GM20000 (cell line): Measurements from ENCODE around the gene CACNA1D.

Experiments used
- DNase-seq: peaks from one replicate; pipeline ENCODE4 v3.0.0; 2012; ENCODE audit warnings: low spot score
- CTCF ChIP-seq: IDR thresholded peaks from 2 replicates; pipeline ENCODE4 v1.5.1; 2012; ENCODE audit warnings: mild to moderate bottlenecking, control low read depth; ENCODE audit errors: extremely low read depth, missing control alignments

CACNA1D gene

DNA sequence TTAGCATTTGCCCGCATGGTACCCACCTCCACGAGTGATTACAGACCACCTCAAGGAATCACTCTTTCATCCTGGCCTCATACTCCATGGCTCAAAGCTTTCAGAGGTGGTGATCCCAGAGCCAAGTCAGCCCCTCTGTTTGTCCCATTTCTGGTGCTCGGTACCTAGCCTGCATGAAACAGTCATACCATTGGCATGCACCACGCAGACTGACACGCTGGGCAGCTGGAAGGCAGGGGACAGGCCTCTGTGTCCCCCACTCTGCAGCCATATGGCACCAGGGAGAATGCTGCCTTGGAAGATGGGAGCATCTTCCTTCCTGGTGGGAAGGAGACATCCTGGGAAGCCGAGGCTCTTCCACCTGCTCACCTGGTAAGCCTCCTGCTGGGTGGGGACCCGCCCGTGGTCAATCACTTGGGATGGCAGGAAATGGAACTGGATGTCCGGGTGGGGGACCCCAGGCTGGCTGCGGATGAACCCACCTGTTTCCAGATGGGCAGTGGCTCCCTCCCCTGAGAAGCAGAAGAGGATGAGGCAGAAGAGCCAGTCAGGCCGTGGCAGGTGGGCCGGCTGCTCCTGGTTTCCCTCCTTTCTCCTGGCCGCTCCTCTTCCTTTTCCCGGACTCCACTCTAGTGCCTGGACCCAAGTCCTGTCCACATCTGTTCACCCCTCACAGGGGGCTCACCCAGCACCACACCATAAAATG is 324.9 kb downstream of the CACNA1D start:
- no peak for DNase-seq

DNA sequence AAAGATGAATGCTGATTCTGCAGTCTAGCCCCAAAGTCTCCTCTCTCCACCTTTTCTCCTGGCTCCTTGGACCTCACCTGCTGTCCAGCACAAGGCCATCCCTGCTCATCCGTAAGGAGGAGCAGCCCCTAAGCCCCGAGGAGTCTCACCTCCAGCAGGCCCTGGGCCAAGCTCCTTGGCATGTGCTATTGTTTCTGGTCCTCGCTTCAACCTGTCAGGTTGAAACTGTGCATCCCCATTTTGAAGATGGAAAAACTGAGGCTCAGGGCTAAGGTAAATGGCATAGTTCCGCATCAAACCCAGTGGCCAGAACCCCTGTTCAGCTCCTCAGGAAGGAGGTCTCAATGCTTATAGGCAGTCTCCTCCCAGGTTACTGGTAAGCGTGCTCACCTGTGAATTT is 325.7 kb downstream of the CACNA1D start:
- DNase-seq = no peak
- TF ChIP-seq CTCF = no peak

More for the DNA sequence above, 324.9 kb downstream of the CACNA1D start:
- no peak for TF ChIP-seq CTCF

DNA sequence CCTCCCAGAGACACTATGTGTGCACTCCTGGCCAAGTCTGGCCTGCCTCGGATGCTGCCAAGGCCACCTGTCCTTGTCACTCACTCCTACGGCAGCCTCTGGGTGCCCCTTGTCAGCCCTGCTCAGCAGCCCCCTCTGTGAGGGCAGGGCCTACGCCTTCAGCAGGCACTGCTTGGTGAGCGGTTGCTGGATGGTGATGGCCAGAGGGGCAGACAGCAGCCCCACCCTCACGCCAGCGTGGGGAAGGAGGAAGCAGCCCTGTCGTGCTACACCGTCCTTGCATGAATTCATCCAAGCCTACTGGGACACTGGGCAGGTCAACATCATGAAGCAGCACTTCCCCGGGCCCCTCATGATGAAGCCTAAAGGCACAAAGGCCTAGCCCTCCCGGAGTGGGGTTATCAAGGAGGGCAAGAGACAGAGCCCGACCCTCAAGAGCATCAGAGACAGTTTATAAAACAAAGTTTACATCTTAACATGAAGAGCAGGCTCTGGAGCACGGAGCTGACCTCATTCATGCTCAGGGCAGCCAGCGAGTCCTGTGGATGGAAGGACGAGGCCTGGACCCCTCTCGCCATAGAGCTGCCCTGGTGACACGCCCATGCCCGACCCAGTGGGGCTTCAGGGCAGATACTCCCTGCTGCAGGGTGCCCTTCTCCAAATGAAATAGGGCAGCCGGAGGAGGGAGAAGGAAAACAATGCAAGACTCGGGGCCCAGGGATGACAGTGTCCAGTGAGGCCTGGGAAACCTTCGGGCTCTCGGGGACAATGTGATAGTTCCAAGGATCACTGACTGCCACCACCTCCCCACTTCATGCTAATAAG is 326.6 kb downstream of the CACNA1D start:
- no peak for DNase-seq
- no peak for TF ChIP-seq CTCF

DNA sequence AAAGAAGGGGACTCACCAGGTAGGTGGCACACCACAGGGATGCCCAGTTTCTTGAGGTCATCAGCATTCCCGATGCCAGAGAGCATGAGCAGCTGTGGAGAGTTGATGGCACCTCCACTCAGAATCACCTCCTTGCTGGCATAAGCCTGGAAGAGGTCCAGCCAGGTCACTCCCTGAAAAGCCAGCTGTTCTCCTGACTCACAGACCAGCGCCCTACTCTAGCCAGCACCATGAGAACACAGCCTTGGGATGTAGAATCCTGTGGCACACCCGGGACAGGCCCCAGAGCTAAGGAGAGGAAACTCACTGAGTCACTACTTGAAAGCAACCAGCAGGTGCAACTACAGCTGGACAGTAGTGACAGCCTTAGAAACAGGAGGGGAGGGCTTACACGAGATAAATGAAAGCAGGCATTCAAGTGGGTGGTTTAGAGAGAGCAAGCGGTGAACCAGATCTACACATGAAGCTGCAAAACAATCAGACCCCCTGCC is 327.3 kb downstream of the CACNA1D start:
- TF ChIP-seq CTCF = no peak
- peak; percentile 32 for DNase-seq

DNA sequence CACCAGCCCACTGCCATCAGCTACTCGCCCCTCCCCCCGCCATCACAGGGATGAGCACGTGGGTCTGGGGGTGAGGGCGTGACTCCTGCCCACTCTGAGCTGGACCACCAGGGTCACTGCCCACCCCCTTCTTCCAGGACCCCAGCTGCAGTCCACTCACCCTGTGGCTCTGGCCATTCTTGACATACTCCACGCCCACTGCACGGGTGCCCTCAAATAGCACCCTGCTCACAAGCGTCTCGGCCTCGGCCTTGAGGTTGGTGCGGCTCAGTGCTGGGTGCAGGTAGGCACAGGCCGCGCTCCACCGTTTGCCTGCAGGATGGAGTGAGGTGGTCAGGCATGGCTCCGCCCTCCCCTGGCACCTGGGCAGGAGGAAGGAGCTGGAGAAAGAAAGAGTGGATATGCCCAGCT is 327.9 kb downstream of the CACNA1D start:
- DNase-seq = no peak
- TF ChIP-seq CTCF = no peak

GRCh38 chr3:53823026-53823955 is 328.9 kb downstream of the CACNA1D start:
- DNase-seq = no peak
- no peak for TF ChIP-seq CTCF
